ACC112 (cell line): Measurements from ENCODE around the gene HYAL2.
"Not testable (repeated sequence)": the region's sequence is repeated elsewhere in the genome, so short reads cannot be mapped to it uniquely, and the experiment has no call there.

ENCODE experiments used
- H2AFZ ChIP-seq: fragments of 200-600 bp; sonication (generic); one replicate; pipeline ENCODE4 v1.6.0; 2017; ENCODE audit warnings: antibody characterized with exemption, low read length; ENCODE audit not compliant: unreplicated experiment
- H3K27ac ChIP-seq: fragments of 200-600 bp; sonication (generic); 2 replicates; pipeline ENCODE4 v1.5.1; 2014; ENCODE audit warnings: low read depth, mild to moderate bottlenecking, antibody characterized with exemption, low read length, moderate library complexity
- H3K27me3 ChIP-seq: fragments of 200-600 bp; sonication (generic); 2 replicates; pipeline ENCODE4 v1.6.1; 2014; ENCODE audit warnings: mild to moderate bottlenecking, antibody characterized with exemption, low read length, moderate library complexity, mixed read lengths; ENCODE audit not compliant: insufficient read depth
- H3K36me3 ChIP-seq: fragments of 200-600 bp; sonication (generic); 2 replicates; pipeline ENCODE4 v1.6.1; 2016; ENCODE audit warnings: mild to moderate bottlenecking, antibody characterized with exemption, low read length, moderate library complexity, mixed read lengths; ENCODE audit not compliant: insufficient read depth
- H3K4me1 ChIP-seq: fragments of 200-600 bp; sonication (generic); one replicate; pipeline ENCODE4 v1.6.1; 2016; ENCODE audit warnings: low read length, mixed read lengths; ENCODE audit not compliant: insufficient read depth, unreplicated experiment, control insufficient read depth
- H3K4me3 ChIP-seq: fragments of 200-600 bp; sonication (generic); 2 replicates; pipeline ENCODE4 v1.5.1; 2014; ENCODE audit warnings: mild to moderate bottlenecking, low read depth, low read length
- H3K79me2 ChIP-seq: fragments of 200-600 bp; sonication (generic); one replicate; pipeline ENCODE4 v1.6.0; 2016; ENCODE audit warnings: low read length; ENCODE audit not compliant: control insufficient read depth, unreplicated experiment, insufficient read depth

HYAL2 gene

DNA sequence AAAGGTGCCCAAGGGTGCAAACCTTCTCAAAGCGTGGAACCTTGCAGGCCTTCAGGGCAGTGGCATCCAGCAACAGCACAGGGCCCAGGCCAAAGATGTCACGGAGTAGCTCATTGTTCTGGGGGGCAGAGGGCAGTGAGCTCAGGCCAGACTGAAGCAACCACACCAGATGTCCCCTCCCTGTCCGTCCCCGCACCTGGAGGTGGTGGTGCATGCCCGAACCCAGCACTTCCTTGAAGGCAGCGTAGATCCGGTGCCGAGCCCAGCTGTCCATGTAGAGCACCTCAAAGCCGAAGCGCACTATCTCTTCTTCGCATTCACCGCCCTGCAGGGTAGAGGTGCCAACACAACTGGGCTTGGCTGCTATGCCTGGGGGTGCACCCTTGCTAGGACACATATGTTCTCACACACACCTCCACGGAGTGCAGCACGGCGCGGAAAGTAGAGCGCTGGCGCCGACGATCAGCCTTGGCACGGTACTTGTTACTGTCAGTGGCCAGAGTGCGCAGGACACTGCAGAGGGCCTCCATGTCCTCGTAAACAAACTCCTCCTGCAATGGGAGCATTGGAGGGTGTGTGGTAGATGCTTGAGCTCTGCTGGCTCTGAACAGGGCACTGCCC, 34.0 kb downstream of the HYAL2 start:
- Histone ChIP-seq H2AFZ (no peak overlapping the region), H3K4me3 (no peak overlapping the region), H3K36me3 (no peaks in the 10 kb centered on the region; the same call in 1 of the 2 replicates), H3K4me1 (peaks cover 6% of the 10 kb centered on the region), H3K27ac (no peak overlapping the region), H3K79me2 (peaks cover 29% of the 10 kb centered on the region), H3K27me3 (no peaks in the 10 kb centered on the region)

- H3K36me3 ChIP-seq = no peaks in the 10 kb centered on the region; the same call in 1 of the 2 replicates
- no peaks in the 10 kb centered on the region for H3K27me3 ChIP-seq
- no peak overlapping the region for H3K4me3 ChIP-seq
- no peaks in the 10 kb centered on the region for H3K4me1 ChIP-seq
- no peak overlapping the region for H2AFZ ChIP-seq
- H3K27ac ChIP-seq = no peak overlapping the region
- peaks cover 29% of the 10 kb centered on the region for H3K79me2 ChIP-seq
These were observed 35.3 kb downstream of the HYAL2 start for GRCh38 chr3:50287262-50287661.

DNA sequence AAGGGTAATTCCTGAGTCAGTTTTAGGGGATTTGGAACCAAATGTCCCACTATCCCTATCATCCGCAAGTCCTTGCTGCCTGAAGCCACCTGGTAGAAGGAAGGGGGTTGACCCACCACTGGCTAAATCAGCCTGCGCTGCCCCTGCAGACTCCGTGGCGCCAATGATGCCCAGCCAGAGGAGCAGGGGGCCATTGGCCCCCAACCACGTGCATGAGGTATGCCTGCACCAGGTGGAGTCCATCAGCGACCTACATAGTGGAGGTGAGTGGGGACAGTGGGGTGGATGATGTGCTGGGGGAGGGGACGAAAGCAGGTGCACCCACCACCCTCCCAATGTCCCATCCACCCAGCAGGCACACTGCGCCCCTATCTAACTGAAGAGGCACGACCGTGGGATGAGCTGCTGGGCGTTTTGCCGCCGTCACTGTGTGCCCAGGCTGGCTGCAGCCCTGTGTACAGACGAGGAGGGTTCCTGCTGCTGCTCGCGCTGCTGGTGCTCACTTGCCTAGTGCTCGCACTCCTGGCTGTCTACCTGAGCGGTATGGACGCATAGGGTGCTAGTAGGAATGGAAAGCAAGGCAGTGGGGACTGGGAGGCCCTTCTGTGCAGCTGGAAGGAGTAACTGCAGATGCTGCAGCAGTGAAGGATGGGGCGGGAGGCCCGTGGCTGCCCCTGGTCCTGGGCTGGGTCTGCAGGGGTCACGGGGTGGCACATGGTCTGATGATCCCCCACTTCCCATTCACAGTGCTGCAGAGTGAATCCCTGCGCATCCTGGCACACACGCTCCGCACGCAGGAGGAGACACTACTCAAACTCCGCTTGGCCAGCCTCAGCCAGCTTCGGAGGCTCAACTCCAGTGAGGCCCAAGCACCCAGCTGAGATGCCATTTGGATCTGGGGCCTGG, 36.0 kb downstream of the HYAL2 start:
- H3K79me2 ChIP-seq = peaks cover 23% of the 10 kb centered on the region
- no peaks in the 10 kb centered on the region; the same call in 1 of the 2 replicates for H3K36me3 ChIP-seq
- H3K4me1 ChIP-seq = no peaks in the 10 kb centered on the region
- H3K4me3 ChIP-seq = no peak overlapping the region
- H3K27me3 ChIP-seq = no peaks in the 10 kb centered on the region
- H3K27ac ChIP-seq = no peak overlapping the region
- H2AFZ ChIP-seq = no peak overlapping the region

DNA sequence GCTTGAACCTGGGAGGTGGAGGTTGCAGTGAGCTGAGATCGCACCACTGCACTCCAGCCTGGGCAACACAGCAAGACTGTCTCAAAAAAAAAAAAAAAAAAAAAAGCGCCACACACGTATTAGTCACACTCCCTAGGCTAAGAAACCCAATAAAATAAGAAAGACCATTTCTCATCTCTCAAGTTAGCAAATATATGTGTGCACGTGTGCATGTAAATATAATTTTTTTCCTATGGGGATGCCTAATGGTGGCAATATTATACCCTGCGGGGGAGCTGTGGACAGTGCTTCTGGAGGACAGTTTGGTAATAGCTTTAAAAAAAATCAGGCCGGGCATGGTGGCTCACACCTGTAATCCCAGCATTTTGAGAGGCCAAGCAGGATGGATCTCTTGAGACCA, 38.4 kb downstream of the HYAL2 start:
- H2AFZ ChIP-seq, H3K4me1 ChIP-seq, H3K36me3 ChIP-seq, H3K27ac ChIP-seq, H3K4me3 ChIP-seq, H3K27me3 ChIP-seq, H3K79me2 ChIP-seq: not testable (repeated sequence)

DNA sequence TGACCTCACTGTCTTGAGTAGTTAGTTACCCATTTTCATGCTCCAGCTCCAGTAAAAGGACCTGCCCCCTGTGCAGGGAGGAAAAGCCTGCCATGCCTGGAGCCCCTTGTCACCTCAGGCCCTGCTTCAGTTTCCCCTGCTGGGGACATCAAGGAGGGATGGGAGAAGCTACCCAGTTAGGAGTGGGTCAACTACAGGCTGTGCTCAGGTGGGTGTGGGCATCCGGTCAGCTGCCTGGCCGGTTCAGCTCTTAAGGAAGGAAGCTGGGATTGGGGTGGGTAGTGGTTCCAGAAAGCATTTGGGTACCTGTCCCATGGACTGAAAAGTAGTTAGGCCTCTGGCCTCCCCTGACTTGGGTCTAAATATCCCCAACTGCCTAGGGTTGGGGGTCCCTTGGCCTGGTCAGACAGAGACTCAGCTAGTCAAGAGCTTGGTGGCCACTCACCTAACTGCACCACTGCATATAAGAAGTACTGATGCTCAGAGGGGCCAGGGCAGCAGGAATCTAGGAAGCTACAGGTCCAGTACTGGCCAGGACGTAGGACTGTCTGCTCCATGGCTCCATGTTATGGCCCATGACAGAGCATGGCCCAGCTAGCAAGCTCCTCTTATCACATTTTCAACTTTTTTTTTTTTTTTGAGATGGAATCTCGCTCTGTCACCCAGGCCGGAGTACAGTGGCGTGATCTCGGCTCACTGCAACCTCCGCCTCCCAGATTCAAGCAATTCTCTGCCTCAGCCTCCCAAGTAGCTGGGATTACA, 43.1 kb downstream of the HYAL2 start:
- Histone ChIP-seq H3K4me1 (no peaks in the 10 kb centered on the region), H3K36me3 (no peaks in the 10 kb centered on the region), H3K27me3 (peaks cover 8% of the 10 kb centered on the region; the same call in 1 of the 2 replicates), H3K4me3 (no peak overlapping the region), H3K79me2 (no peaks in the 10 kb centered on the region), H2AFZ (no peak overlapping the region), H3K27ac (no peak overlapping the region)

DNA sequence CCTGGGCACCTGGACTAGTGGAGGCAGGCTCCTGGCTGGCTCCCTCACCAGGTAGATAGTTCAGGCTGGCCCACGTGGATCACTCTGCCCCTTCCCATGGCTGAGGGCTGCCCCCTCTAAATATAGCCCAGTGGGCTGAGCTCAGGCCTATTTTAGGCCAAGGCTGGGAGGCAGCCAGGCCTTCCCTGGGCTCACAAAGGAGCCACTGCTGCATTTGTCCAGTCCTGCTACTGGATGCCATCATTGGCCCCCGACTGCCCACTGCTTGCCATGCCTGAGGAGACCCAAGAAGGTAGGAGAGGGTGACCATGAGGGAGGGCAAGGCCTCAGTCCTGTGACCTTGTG, 43.7 kb downstream of the HYAL2 start, which contains the start of gene LSMEM2:
TSS of gene LSMEM2 (plus strand) at position 208 of the 345 bp plus-strand sequence. CDS start at position 235, 27 bp downstream.
- Histone ChIP-seq H3K79me2 (no peaks in the 10 kb centered on the region), H3K27me3 (peaks cover 12% of the 10 kb centered on the region), H2AFZ (no peak within 1 kb of the TSS), H3K36me3 (no peaks in the 10 kb centered on the region), H3K4me3 (no peak within 1 kb of the TSS), H3K4me1 (no peaks in the 10 kb centered on the region), H3K27ac (no peak within 1 kb of the TSS)

- no peaks in the 10 kb centered on the region for H3K36me3 ChIP-seq
- H3K4me3 ChIP-seq = no peak overlapping the region
These were observed 44.2 kb downstream of the HYAL2 start for GRCh38 chr3:50278123-50278879.

DNA sequence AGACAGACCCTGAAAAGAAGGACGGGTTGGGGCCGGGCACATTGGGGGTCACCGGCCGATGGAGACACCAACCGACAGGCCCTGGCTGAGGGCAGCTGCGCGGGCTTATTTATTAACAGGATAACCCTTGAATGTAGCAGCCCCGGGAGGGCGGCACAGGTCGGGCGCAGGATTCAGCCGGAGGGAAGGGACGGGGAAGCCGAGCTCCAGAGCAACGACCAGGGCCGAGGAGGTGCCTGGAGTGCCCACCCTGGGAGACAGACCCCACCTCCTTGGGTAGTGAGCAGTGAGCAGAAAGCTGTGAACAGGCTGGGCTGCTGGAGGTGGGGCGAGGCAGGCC, 45.8 kb downstream of the HYAL2 start:
- Histone ChIP-seq H3K79me2 (no peaks in the 10 kb centered on the region), H3K36me3 (no peaks in the 10 kb centered on the region), H3K4me3 (no peak overlapping the region), H3K27ac (no peak overlapping the region), H2AFZ (no peak overlapping the region), H3K4me1 (no peaks in the 10 kb centered on the region), H3K27me3 (peaks cover 18% of the 10 kb centered on the region)

More at GRCh38 chr3:50278123-50278879, 44.2 kb downstream of the HYAL2 start:
- peaks cover 17% of the 10 kb centered on the region for H3K27me3 ChIP-seq
- no peak overlapping the region for H2AFZ ChIP-seq
- no peaks in the 10 kb centered on the region for H3K79me2 ChIP-seq
- H3K4me1 ChIP-seq = no peaks in the 10 kb centered on the region
- no peak overlapping the region for H3K27ac ChIP-seq

GRCh38 chr3:50275996-50276761, 46.4 kb downstream of the HYAL2 start:
- H3K4me3 ChIP-seq = no peak overlapping the region
- H3K27ac ChIP-seq = no peak overlapping the region
- H3K79me2 ChIP-seq = no peaks in the 10 kb centered on the region
- peaks cover 18% of the 10 kb centered on the region for H3K27me3 ChIP-seq
- H3K4me1 ChIP-seq = no peaks in the 10 kb centered on the region
- H3K36me3 ChIP-seq = no peaks in the 10 kb centered on the region
- H2AFZ ChIP-seq = no peak overlapping the region
